Tibial nerve (tissue), 4 donors: ENCODE measurements around the gene MCC. TPM values are rescaled to one million over a fixed set of nuclear protein-coding genes. Genes with fewer than 3 reads are reported as not detected.

Experiments used
- DNase-seq, 2 donors: peaks; one replicate each; pipeline ENCODE4 v3.0.0-alpha.2; 2019; ENCODE audit warnings: low spot score in 2 of 2
- H3K27ac ChIP-seq, 4 donors: fragments of 200-600 bp; sonication (generic) in 3 of 4; one replicate each; pipeline ENCODE4 v1.5.1; 2017 to 2019; ENCODE audit warnings: mild to moderate bottlenecking in 1 of 4
- H3K27me3 ChIP-seq, 2 donors: fragments of 200-600 bp; sonication (generic) in 1 of 2; one replicate each; pipeline versions ENCODE4 v1.5.1 to v1.6.0; 2017 to 2019
- H3K36me3 ChIP-seq, 3 donors: fragments of 200-600 bp; sonication (generic); one replicate each; pipeline ENCODE4 v1.5.1; 2018 to 2019
- H3K4me1 ChIP-seq, 4 donors: fragments of 200-600 bp; sonication (generic) in 3 of 4; one replicate each; pipeline ENCODE4 v1.5.1; 2017 to 2019
- H3K4me3 ChIP-seq, 4 donors: fragments of 200-600 bp; sonication (generic) in 3 of 4; one replicate each; pipeline ENCODE4 v1.5.1; 2017 to 2019; ENCODE audit warnings: mild to moderate bottlenecking in 1 of 4, moderate library complexity in 1 of 4
- H3K9me3 ChIP-seq, 4 donors: fragments of 200-600 bp; sonication (generic) in 3 of 4; one replicate each; pipeline ENCODE4 v1.5.1; 2017 to 2019
- EP300 ChIP-seq, 2 donors: sonication (generic); formaldehyde crosslinking; IDR thresholded peaks; one replicate each; pipeline ENCODE4 v1.6.1; 2017; ENCODE audit warnings: antibody characterized with exemption in 2 of 2, mild to moderate bottlenecking in 1 of 2
- POLR2A ChIP-seq, 2 donors: fragments of 450-650 bp; IDR thresholded peaks; one replicate each; pipeline ENCODE4 v1.6.1; 2017; ENCODE audit warnings: antibody characterized with exemption in 2 of 2, mild to moderate bottlenecking in 2 of 2, moderate library complexity in 2 of 2
- WGBS, 2 donors: methylation state at CpG; one replicate each; pipeline ENCODE4 v1.1.5; 2018; 5-methylcytosine and 5-hydroxymethylcytosine counted together
- total RNA-seq, 4 donors: library from RNA; depleted of rRNA; stranded (reverse); fragments of >200 nt; gene quantifications; one replicate each; pipeline ENCODE4 v1.1.0, GENCODE V29; 2016
- TF ChIP-seq, protein P1 (sequence below), 5 experiments: fragments of 200-600 bp in 3 of 5; fragments of 450-650 bp in 2 of 5; sonication (generic) in 3 of 5; IDR thresholded peaks; one replicate each; pipeline ENCODE4 v1.5.1; 2016 to 2019; ENCODE audit warnings: antibody characterized with exemption in 5 of 5, mild to moderate bottlenecking in 3 of 5, moderate library complexity in 2 of 5

The MCC gene
- total RNA-seq, 4 donors from 2014 or later, result 55.5 to 122 (median 80.9) TPM

DNA sequence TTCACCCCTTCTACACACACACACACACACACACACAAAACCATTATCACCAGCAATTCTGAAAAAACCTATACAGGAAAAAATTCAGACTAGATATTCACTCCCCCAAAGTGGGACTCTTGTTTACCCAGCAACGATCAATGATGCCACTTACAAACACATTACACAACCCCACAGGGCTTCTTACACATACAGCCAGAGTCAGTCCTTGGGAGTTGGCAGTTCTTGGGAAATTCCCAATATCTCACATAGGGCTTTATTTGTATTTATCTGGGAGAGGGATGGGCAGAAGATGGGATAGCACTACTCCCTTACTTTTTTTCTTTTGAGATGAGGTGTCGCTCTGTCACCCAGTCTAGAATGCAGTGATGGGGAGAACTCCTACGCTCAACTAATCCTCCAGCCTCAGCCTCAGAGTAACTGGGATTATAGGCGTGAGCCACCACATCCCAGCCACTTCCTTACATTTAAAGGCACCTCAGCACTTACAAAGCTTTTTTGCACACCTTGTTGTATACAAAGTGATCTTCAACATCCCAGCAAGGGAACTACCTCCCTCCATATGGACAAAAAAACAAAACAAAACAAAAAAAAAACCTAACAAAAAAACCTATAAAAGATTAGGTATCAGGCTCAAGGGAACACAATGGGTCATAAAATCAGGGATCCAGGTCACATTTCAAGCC is 221.9 kb downstream of the MCC start:
- H3K4me3 ChIP-seq, result no peak overlapping the region
- H3K36me3 ChIP-seq, result no peaks in the 10 kb centered on the region
- no peak overlapping the region for H3K27ac ChIP-seq
- H3K9me3 ChIP-seq, result no peaks in the 10 kb centered on the region
- TF ChIP-seq EP300 (IDR thresholded peaks at IDR 0.05), result no peak
- TF ChIP-seq, protein P1, sequence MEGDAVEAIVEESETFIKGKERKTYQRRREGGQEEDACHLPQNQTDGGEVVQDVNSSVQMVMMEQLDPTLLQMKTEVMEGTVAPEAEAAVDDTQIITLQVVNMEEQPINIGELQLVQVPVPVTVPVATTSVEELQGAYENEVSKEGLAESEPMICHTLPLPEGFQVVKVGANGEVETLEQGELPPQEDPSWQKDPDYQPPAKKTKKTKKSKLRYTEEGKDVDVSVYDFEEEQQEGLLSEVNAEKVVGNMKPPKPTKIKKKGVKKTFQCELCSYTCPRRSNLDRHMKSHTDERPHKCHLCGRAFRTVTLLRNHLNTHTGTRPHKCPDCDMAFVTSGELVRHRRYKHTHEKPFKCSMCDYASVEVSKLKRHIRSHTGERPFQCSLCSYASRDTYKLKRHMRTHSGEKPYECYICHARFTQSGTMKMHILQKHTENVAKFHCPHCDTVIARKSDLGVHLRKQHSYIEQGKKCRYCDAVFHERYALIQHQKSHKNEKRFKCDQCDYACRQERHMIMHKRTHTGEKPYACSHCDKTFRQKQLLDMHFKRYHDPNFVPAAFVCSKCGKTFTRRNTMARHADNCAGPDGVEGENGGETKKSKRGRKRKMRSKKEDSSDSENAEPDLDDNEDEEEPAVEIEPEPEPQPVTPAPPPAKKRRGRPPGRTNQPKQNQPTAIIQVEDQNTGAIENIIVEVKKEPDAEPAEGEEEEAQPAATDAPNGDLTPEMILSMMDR (IDR thresholded peaks at IDR 0.05), result no peak
- TF ChIP-seq POLR2A (IDR thresholded peaks at IDR 0.05), result no peak
- WGBS, 2 donors, result 78 to 81% methylated on average over 4 of the region's 4 CpGs
- peaks cover 0 to 27% (median 0%) of the 10 kb centered on the region in 4 donors for H3K4me1 ChIP-seq
- no peaks in the 10 kb centered on the region for H3K27me3 ChIP-seq
- DNase-seq, result no peak

DNA sequence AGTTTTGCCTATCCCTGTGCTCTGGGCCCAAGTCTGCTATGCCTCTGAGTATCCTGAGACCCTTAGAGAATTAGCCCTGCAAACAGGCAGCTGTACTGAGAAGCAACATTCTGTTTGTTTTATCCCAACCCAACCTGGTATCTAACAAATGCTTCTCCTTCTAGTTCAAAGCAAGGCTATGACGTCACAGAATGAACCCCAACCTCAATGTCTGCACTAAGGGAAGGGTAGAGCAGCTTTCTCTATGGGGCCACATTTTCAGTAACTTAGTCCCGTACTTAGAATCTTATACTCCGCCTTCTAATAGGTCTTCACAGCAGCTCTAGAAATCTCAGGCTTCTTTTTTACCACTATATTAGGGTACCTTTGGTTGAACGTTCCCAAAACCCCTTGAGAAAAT is 223.1 kb downstream of the MCC start:
- no peaks in the 10 kb centered on the region for H3K9me3 ChIP-seq
- H3K4me3 ChIP-seq, result no peak overlapping the region
- no peak for DNase-seq
- no peaks in the 10 kb centered on the region for H3K36me3 ChIP-seq
- no peak for TF ChIP-seq EP300 (IDR thresholded peaks at IDR 0.05)
- TF ChIP-seq, protein P1 (IDR thresholded peaks at IDR 0.05), result no peak
- no peak for TF ChIP-seq POLR2A (IDR thresholded peaks at IDR 0.05)
- peaks cover 0 to 27% (median 0%) of the 10 kb centered on the region in 4 donors for H3K4me1 ChIP-seq
- 79 to 82% methylated on average over 4 of the region's 4 CpGs for WGBS, 2 donors
- no peaks in the 10 kb centered on the region for H3K27me3 ChIP-seq
- H3K27ac ChIP-seq, result no peak overlapping the region

DNA sequence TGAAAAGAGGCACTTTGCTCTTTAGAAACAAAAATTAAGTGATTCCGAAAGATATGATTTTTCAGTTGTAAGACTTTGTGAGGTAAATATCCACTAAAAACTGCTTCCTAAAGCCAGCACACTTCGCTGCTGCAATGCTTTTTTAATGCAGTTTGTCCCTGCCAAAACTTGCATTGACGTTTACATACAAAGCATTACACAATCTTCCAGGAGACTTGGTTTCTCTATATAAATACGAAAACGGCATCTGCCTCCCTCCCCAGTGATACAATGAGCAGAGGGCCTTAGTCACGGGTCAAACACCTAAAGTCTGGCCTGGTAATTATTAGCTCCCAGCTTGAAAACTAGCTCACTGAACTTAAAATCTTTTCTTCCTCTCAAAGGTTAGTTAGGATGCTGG is 224.2 kb downstream of the MCC start:
- no peaks in the 10 kb centered on the region for H3K36me3 ChIP-seq
- TF ChIP-seq, protein P1 (IDR thresholded peaks at IDR 0.05), result no peak
- TF ChIP-seq POLR2A (IDR thresholded peaks at IDR 0.05) (no peak), EP300 (IDR thresholded peaks at IDR 0.05) (no peak)
- no peak overlapping the region for H3K4me3 ChIP-seq
- no peak overlapping the region for H3K27ac ChIP-seq
- H3K4me1 ChIP-seq, result peaks cover 0 to 27% (median 0%) of the 10 kb centered on the region in 4 donors
- no peak for DNase-seq
- no peaks in the 10 kb centered on the region for H3K9me3 ChIP-seq
- H3K27me3 ChIP-seq, result no peaks in the 10 kb centered on the region
- WGBS, 2 donors, result 55 to 58% methylated on average over 6 of the region's 6 CpGs

DNA sequence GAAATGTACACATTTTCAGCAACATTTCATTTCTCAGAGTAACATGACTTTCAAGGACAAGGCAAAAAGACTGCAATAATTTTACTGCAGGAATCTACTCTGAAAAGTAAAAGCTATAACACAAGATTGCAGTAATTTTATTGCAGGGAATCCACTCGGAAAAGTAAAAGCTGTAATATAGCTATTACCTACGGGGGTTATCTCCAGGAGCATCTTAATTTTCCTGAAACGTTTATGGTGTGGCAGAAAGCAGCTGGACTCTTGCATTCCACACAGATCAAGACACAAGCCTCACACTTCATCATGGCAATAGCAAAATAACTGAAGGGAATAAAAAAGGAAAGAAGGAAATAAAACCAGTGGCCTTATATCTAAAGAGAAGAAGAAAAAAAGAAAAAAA is 224.7 kb downstream of the MCC start:
- TF ChIP-seq POLR2A (IDR thresholded peaks at IDR 0.05), result no peak
- TF ChIP-seq, protein P1 (IDR thresholded peaks at IDR 0.05), result no peak
- TF ChIP-seq EP300 (IDR thresholded peaks at IDR 0.05), result no peak
- Histone ChIP-seq H3K27ac (no peak overlapping the region), H3K4me1 (peaks cover 0 to 27% (median 0%) of the 10 kb centered on the region in 4 donors), H3K27me3 (no peaks in the 10 kb centered on the region), H3K4me3 (no peak overlapping the region), H3K36me3 (no peaks in the 10 kb centered on the region), H3K9me3 (no peaks in the 10 kb centered on the region)
- no peak for DNase-seq
- WGBS, 2 donors, result 55 to 73% methylated on average over 3 of the region's 3 CpGs

DNA sequence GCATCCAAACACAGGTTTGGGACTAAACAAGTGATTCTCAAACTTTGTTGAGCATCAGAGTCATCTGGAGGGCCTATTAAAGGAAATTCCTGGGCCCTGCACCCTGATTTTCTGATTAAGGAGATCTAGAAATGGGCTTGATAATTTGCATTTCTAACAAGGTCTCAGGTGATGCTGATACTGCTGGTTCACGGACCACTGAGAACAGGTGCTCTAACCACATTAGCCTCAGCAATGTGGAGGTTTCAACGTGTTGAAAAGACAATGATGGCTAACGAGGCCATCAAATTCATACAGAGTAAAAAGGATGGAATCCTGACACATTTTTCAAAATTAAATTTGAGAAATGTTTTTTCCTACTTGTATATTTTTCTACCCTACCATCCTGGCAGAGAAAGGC is 225.6 kb downstream of the MCC start:
- no peaks in the 10 kb centered on the region for H3K36me3 ChIP-seq
- no peaks in the 10 kb centered on the region for H3K9me3 ChIP-seq
- H3K4me3 ChIP-seq, result no peak overlapping the region
- peaks cover 0 to 27% (median 0%) of the 10 kb centered on the region in 4 donors for H3K4me1 ChIP-seq
- H3K27ac ChIP-seq, result no peak overlapping the region
- 96 to 100% methylated on average over 3 of the region's 3 CpGs for WGBS, 2 donors
- no peaks in the 10 kb centered on the region for H3K27me3 ChIP-seq
- DNase-seq, result no peak
- TF ChIP-seq, protein P1 (IDR thresholded peaks at IDR 0.05), result no peak
- no peak for TF ChIP-seq POLR2A (IDR thresholded peaks at IDR 0.05)
- TF ChIP-seq EP300 (IDR thresholded peaks at IDR 0.05), result no peak
